PC-3 (cell line): ENCODE measurements around the gene CARD19.

Experiments
- CTCF ChIP-seq: fragments of 300-600 bp; sonication (generic); conservative IDR thresholded peaks from 2 replicates; pipeline ENCODE4 v1.5.1; 2017; ENCODE audit warnings: antibody characterized with exemption, low read depth, mild to moderate bottlenecking, low read length
- EZH2 ChIP-seq: fragments of 300-600 bp; sonication (generic); IDR thresholded peaks from one replicate; pipeline ENCODE4 v1.6.1; 2017; ENCODE audit warnings: antibody characterized with exemption, mild to moderate bottlenecking, low read length; ENCODE audit not compliant: unreplicated experiment
- EZH2phosphoT487 ChIP-seq: fragments of 300-600 bp; sonication (generic); IDR thresholded peaks from 2 replicates; pipeline ENCODE4 v1.6.1; 2018; ENCODE audit warnings: mild to moderate bottlenecking, antibody characterized with exemption, low read length, borderline replicate concordance

GRCh38 chr9:93126825-93127368 is 30.9 kb downstream of the CARD19 start:
- TF ChIP-seq CTCF (no peak), EZH2phosphoT487 (no peak), EZH2 (no peak)
